Type B pancreatic cell (in vitro differentiated cells): Measurements from ENCODE around the gene RTKN2. TPM values are rescaled to one million over a fixed set of nuclear protein-coding genes. Genes with fewer than 3 reads are reported as not detected.
A peak's percentile ranks its signal among the peaks of the same experiment; 100 is the strongest.

ENCODE experiments used
- DNase-seq: peaks from one replicate; pipeline ENCODE4 v3.0.0; 2021; ENCODE audit warnings: mixed read lengths; ENCODE audit not compliant: unreplicated experiment; ENCODE audit errors: extremely low spot score
- H3K27ac Mint-ChIP-seq: 2 replicates; pipeline ENCODE4 v1.8.0; 2021; ENCODE audit warnings: mild to moderate bottlenecking, mixed read lengths
- H3K27me3 Mint-ChIP-seq: 2 replicates; pipeline ENCODE4 v1.8.0; 2021; ENCODE audit warnings: mixed read lengths
- H3K36me3 Mint-ChIP-seq: 2 replicates; pipeline ENCODE4 v1.8.0; 2021; ENCODE audit warnings: mixed read lengths
- H3K4me1 Mint-ChIP-seq: one replicate; pipeline ENCODE4 v1.8.0; 2021; ENCODE audit warnings: mixed read lengths; ENCODE audit not compliant: unreplicated experiment
- H3K4me3 Mint-ChIP-seq: 2 replicates; pipeline ENCODE4 v1.8.0; 2021; ENCODE audit warnings: mild to moderate bottlenecking, mixed read lengths
- H3K9me3 Mint-ChIP-seq: 2 replicates; pipeline ENCODE4 v1.8.0; 2021; ENCODE audit warnings: mixed read lengths
- CTCF ChIP-seq: fragments of 200-600 bp; sonication (generic); conservative IDR thresholded peaks from 2 replicates; pipeline ENCODE4 v1.5.0; 2021; ENCODE audit warnings: antibody characterized with exemption, mild to moderate bottlenecking
- long read RNA-seq: library from polyadenylated mRNA; unstranded; transcript quantifications from one replicate; pipeline ENCODE4 v2.0.0, GENCODE V29; 2020
- total RNA-seq: library from RNA; stranded (reverse); gene quantifications from 2 replicates; pipeline ENCODE4 v1.2.1, GENCODE V29; 2021; ENCODE audit warnings: low replicate concordance

Gene RTKN2
- total RNA-seq, result 3.2 and 10.0 TPM in 2 replicates
- long read RNA-seq, full-length matches to known transcripts, result 13 of 18 reads
- long read RNA-seq, partial matches to known transcripts, result 1 of 18 reads
- long read RNA-seq, other reads (novel, unspliced or antisense), result 4 of 18 reads

DNA sequence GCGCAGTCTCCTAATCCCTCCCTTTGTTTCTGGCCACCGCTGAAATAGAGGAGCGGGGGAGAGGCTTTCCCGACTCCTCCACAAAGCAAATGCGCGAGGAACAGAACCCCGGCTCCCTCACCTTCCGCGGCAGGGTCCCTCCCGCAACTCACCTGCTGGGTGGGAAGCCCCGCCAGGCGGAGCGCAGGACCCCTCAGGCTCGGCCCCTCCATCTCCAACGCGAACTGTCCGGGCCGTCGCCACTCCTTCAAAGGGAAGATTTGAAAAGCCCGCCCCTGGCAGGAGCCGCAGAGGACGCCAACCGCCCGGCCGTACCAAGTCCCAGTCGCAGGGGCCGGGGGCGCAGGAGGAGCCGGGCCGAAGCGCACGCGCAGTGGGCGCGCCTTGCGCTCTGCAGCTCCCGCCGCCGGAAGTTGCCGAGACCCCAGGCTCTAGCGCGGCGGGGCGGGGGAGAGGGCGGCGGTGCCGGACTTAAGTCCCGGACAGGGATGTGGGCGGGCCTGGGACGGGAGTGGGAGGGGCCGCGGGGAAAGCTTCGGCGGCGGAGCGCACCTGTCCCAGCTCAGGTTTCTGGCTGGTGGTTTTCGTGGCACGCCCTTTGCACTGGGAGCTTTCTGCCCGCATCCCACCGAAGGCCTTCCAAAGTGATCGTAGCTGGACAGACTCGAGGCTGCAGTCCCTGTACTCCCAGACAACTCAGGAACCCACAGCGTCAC lies at the start of gene RTKN2:
TSS of gene RTKN2 (minus strand) at position 446 of the 716 bp plus-strand sequence. CDS start at position 212, 234 bp downstream.
- H3K4me1 Mint-ChIP-seq, result peaks cover 25% of the 10 kb centered on the region
- TF ChIP-seq CTCF, result no peak
- peak within 1 kb of the TSS; percentile 86 for H3K4me3 Mint-ChIP-seq
- peak; percentile 95 for DNase-seq
- H3K9me3 Mint-ChIP-seq, result no peaks in the 10 kb centered on the region
- H3K27ac Mint-ChIP-seq, result peak within 1 kb of the TSS; percentile 57
- H3K36me3 Mint-ChIP-seq, result no peaks in the 10 kb centered on the region
- H3K27me3 Mint-ChIP-seq, result peaks cover 10% of the 10 kb centered on the region

- no peaks in the 10 kb centered on the region for H3K4me1 Mint-ChIP-seq
- no peaks in the 10 kb centered on the region for H3K36me3 Mint-ChIP-seq
- H3K27me3 Mint-ChIP-seq, result peaks cover 3% of the 10 kb centered on the region
- DNase-seq, result no peak
- no peak overlapping the region for H3K4me3 Mint-ChIP-seq
- no peak overlapping the region for H3K27ac Mint-ChIP-seq
- no peak for TF ChIP-seq CTCF
- H3K9me3 Mint-ChIP-seq, result no peaks in the 10 kb centered on the region
Measured at GRCh38 chr10:62317257-62317656, 48.6 kb upstream of the RTKN2 start.

- Mint-ChIP-seq H3K27me3 (no peaks in the 10 kb centered on the region), H3K9me3 (no peaks in the 10 kb centered on the region), H3K36me3 (no peaks in the 10 kb centered on the region), H3K4me3 (no peak overlapping the region), H3K27ac (no peak overlapping the region), H3K4me1 (peaks cover 10% of the 10 kb centered on the region)
- DNase-seq, result no peak
- TF ChIP-seq CTCF, result no peak
Measured at GRCh38 chr10:62309254-62309653, 40.6 kb upstream of the RTKN2 start.

- no peak for DNase-seq
- H3K4me1 Mint-ChIP-seq, result peaks cover 10% of the 10 kb centered on the region
- no peak for TF ChIP-seq CTCF
- H3K36me3 Mint-ChIP-seq, result no peaks in the 10 kb centered on the region
- no peaks in the 10 kb centered on the region for H3K9me3 Mint-ChIP-seq
- H3K27ac Mint-ChIP-seq, result no peak overlapping the region
- H3K4me3 Mint-ChIP-seq, result no peak overlapping the region
- no peaks in the 10 kb centered on the region for H3K27me3 Mint-ChIP-seq
Measured at GRCh38 chr10:62308101-62308500, 39.5 kb upstream of the RTKN2 start.

GRCh38 chr10:62307635-62308034 lies 39.0 kb upstream of the RTKN2 start:
- Mint-ChIP-seq H3K4me3 (no peak overlapping the region), H3K27ac (no peak overlapping the region), H3K9me3 (no peaks in the 10 kb centered on the region), H3K36me3 (no peaks in the 10 kb centered on the region), H3K4me1 (peaks cover 10% of the 10 kb centered on the region), H3K27me3 (no peaks in the 10 kb centered on the region)
- no peak for TF ChIP-seq CTCF
- DNase-seq, result no peak
